Stimulated activated CD4-positive, alpha-beta T cell treated with anti-CD3 and anti-CD28 coated beads, Interleukin-12 subunit alpha, Interleukin-12 subunit beta, amount 100 ng/mL, for 4 hours (primary cell): ENCODE measurements around the gene DNAJC18.
"Not testable (repeated sequence)": the region's sequence is repeated elsewhere in the genome, so short reads cannot be mapped to it uniquely, and the experiment has no call there.

Experiments
- DNase-seq: peaks from one replicate; pipeline ENCODE4 v3.0.0-alpha.2; 2020

DNAJC18 gene

GRCh38 chr5:139425497-139425896, 13.8 kb downstream of the DNAJC18 start:
- DNase-seq, result no peak

GRCh38 chr5:139422307-139422893, 16.9 kb downstream of the DNAJC18 start:
- no peak for DNase-seq

- no peak for DNase-seq
Measured at GRCh38 chr5:139419226-139420192, 19.8 kb downstream of the DNAJC18 start.

GRCh38 chr5:139418793-139419192, 20.5 kb downstream of the DNAJC18 start:
- no peak for DNase-seq

- no peak for DNase-seq
Measured at GRCh38 chr5:139417214-139417613, 22.1 kb downstream of the DNAJC18 start.

- DNase-seq, result no peak
Measured at GRCh38 chr5:139416651-139417050, 22.7 kb downstream of the DNAJC18 start.

GRCh38 chr5:139415869-139416268, 23.5 kb downstream of the DNAJC18 start:
- no peak for DNase-seq

- no peak for DNase-seq
Measured at GRCh38 chr5:139415221-139415861, 24.0 kb downstream of the DNAJC18 start.

- DNase-seq, result no peak
Measured at GRCh38 chr5:139414581-139415130, 24.7 kb downstream of the DNAJC18 start.

GRCh38 chr5:139413963-139414362, 25.4 kb downstream of the DNAJC18 start:
- DNase-seq, result no peak

- DNase-seq, result no peak
Measured at GRCh38 chr5:139413153-139413552, 26.2 kb downstream of the DNAJC18 start.

GRCh38 chr5:139410993-139411828, 28.1 kb downstream of the DNAJC18 start:
- no peak for DNase-seq

- no peak for DNase-seq
Measured at GRCh38 chr5:139410121-139410992, 29.0 kb downstream of the DNAJC18 start.

GRCh38 chr5:139409116-139409515, 30.2 kb downstream of the DNAJC18 start:
- DNase-seq, result not testable (repeated sequence)

GRCh38 chr5:139408191-139408590, 31.1 kb downstream of the DNAJC18 start:
- no peak for DNase-seq

- DNase-seq, result no peak
Measured at GRCh38 chr5:139407517-139407916, 31.8 kb downstream of the DNAJC18 start.

- DNase-seq, result no peak
Measured at GRCh38 chr5:139406963-139407362, 32.4 kb downstream of the DNAJC18 start.

GRCh38 chr5:139404484-139404840, 34.9 kb downstream of the DNAJC18 start:
- DNase-seq, result no peak

- DNase-seq, result peak; percentile 97
Measured at GRCh38 chr5:139403787-139404483, 35.4 kb downstream of the DNAJC18 start, which contains the start of gene SPATA24. Gene SPATA24, minus strand, starts transcription at chr5:139404089. Its CDS starts 29 bp downstream, at chr5:139404060.

- no peak for DNase-seq
Measured at GRCh38 chr5:139403418-139403786, 35.9 kb downstream of the DNAJC18 start.
